Activated CD4-positive, alpha-beta T cell treated with anti-CD3 and anti-CD28 coated beads, Interleukin-2, Interleukin-6, amounts not matched to agents 100 ng/mL and 50 ng/mL, durations not matched to agents 16 hours and 8 hours (primary cell): Measurements from ENCODE around the gene VTCN1.
"Not testable (repeated sequence)": the region's sequence is repeated elsewhere in the genome, so short reads cannot be mapped to it uniquely, and the experiment has no call there.

Experiments
- DNase-seq: peaks from one replicate; pipeline ENCODE4 v3.0.0-alpha.2; 2020

The VTCN1 gene

GRCh38 chr1:117210831-117211261 is at the start of gene VTCN1:
TSS of gene VTCN1 (minus strand) at chr1:117210927. CDS start at chr1:117210855, 72 bp downstream.
- DNase-seq: no peak

GRCh38 chr1:117258791-117259190 is 48.1 kb upstream of the VTCN1 start:
- DNase-seq: no peak

- DNase-seq: not testable (repeated sequence)
Measured at GRCh38 chr1:117258075-117258474, 47.3 kb upstream of the VTCN1 start.

- DNase-seq: no peak
Measured at GRCh38 chr1:117257291-117257690, 46.6 kb upstream of the VTCN1 start.

- no peak for DNase-seq
Measured at GRCh38 chr1:117250061-117250606, 39.4 kb upstream of the VTCN1 start.

- DNase-seq: no peak
Measured at GRCh38 chr1:117244971-117245370, 34.2 kb upstream of the VTCN1 start.

- no peak for DNase-seq
Measured at GRCh38 chr1:117244306-117244705, 33.6 kb upstream of the VTCN1 start.

- no peak for DNase-seq
Measured at GRCh38 chr1:117241512-117241911, 30.8 kb upstream of the VTCN1 start.

GRCh38 chr1:117240547-117240946 is 29.8 kb upstream of the VTCN1 start:
- no peak for DNase-seq

GRCh38 chr1:117239467-117239866 is 28.7 kb upstream of the VTCN1 start:
- no peak for DNase-seq

- DNase-seq: no peak
Measured at GRCh38 chr1:117237726-117238381, 27.1 kb upstream of the VTCN1 start.

- no peak for DNase-seq
Measured at GRCh38 chr1:117235863-117236465, 25.2 kb upstream of the VTCN1 start.

- no peak for DNase-seq
Measured at GRCh38 chr1:117232531-117232930, 21.8 kb upstream of the VTCN1 start.

GRCh38 chr1:117231748-117232373 is 21.1 kb upstream of the VTCN1 start:
- DNase-seq: no peak

GRCh38 chr1:117231312-117231711 is 20.6 kb upstream of the VTCN1 start:
- no peak for DNase-seq

- DNase-seq: no peak
Measured at GRCh38 chr1:117229217-117229616, 18.5 kb upstream of the VTCN1 start.

- no peak for DNase-seq
Measured at GRCh38 chr1:117225931-117226330, 15.2 kb upstream of the VTCN1 start.

GRCh38 chr1:117216718-117217117 is 6.0 kb upstream of the VTCN1 start:
- no peak for DNase-seq

GRCh38 chr1:117215733-117216462 is 5.2 kb upstream of the VTCN1 start:
- no peak for DNase-seq

- DNase-seq: no peak
Measured at GRCh38 chr1:117215019-117215418, 4.3 kb upstream of the VTCN1 start.

- no peak for DNase-seq
Measured at GRCh38 chr1:117213046-117213445, 2.3 kb upstream of the VTCN1 start.

- no peak for DNase-seq
Measured at GRCh38 chr1:117210386-117210785, 341 bp downstream of the VTCN1 start.

GRCh38 chr1:117209094-117209493 is 1.6 kb downstream of the VTCN1 start:
- DNase-seq: no peak
